Testis (tissue), 3 donors: ENCODE results near the gene NXT1. TPM values are rescaled to one million over a fixed set of nuclear protein-coding genes. Genes with fewer than 3 reads are reported as not detected.

Experiments used
- DNase-seq: peaks from one replicate; pipeline ENCODE4 v3.0.0-alpha.2; 2019
- H3K27ac ChIP-seq, 2 donors: fragments of 200-600 bp; sonication (generic); one replicate each; pipeline ENCODE4 v1.5.1; 2019
- H3K27me3 ChIP-seq: fragments of 200-600 bp; sonication (generic); one replicate; pipeline ENCODE4 v1.5.1; 2019
- H3K36me3 ChIP-seq: fragments of 200-600 bp; sonication (generic); one replicate; pipeline ENCODE4 v1.5.1; 2017; ENCODE audit warnings: low read depth; ENCODE audit errors: missing control alignments
- H3K4me1 ChIP-seq: fragments of 200-600 bp; sonication (generic); one replicate; pipeline ENCODE4 v1.5.1; 2019
- H3K4me3 ChIP-seq, 2 donors: fragments of 200-600 bp; sonication (generic); one replicate each; pipeline ENCODE4 v1.5.1; 2017 to 2019
- H3K9me3 ChIP-seq: fragments of 200-600 bp; sonication (generic); one replicate; pipeline ENCODE4 v1.5.1; 2017
- CTCF ChIP-seq, 3 experiments: fragments of 450-650 bp in 2 of 3; fragments of 200-600 bp in 1 of 3; sonication (generic) in 1 of 3; IDR thresholded peaks; one replicate each; pipeline ENCODE4 v1.5.1; 2016 to 2019; ENCODE audit warnings: antibody characterized with exemption in 3 of 3, mild to moderate bottlenecking in 2 of 3, moderate library complexity in 1 of 3
- POLR2A ChIP-seq: fragments of 450-650 bp; IDR thresholded peaks from one replicate; pipeline ENCODE4 v1.6.1; 2017; ENCODE audit warnings: antibody characterized with exemption, mild to moderate bottlenecking, moderate library complexity
- WGBS, 2 donors: methylation state at CpG; one replicate each; pipeline ENCODE4 v1.1.5; 2018; 5-methylcytosine and 5-hydroxymethylcytosine counted together
- intact Hi-C: fragments of 100-400 bp; cut with DNase I; formaldehyde crosslinking; loops from one replicate; pipeline ENCODE4 v1.15.1; 2023; ENCODE audit warnings: low total_unique reads
- polyA plus RNA-seq: library from polyadenylated mRNA; stranded (reverse); fragments of 350-450 nt; fragmentation: Illumina TruSeq; extraction: RNeasy Lipid Tissue Mini Kit (QIAGEN cat#74804); gene quantifications from one replicate; pipeline ENCODE4 v1.2.3, GENCODE V29; 2014; ENCODE audit warnings: low read depth, low replicate concordance; ENCODE audit not compliant: insufficient read depth
- total RNA-seq, 2 donors: library from RNA; depleted of rRNA; stranded (reverse); fragments of >200 nt; gene quantifications; one replicate each; pipeline ENCODE4 v1.2.3, GENCODE V29; 2016

The NXT1 gene
- total and polyA plus RNA-seq, 3 donors from 2014 or later, result 26.3 to 48.0 (median 40.3) TPM

- intact Hi-C loops, result loop anchor here (10.0 kb wide), 2 partner anchors 289 to 639 kb away; partner anchors contain the start of gene THBD
- WGBS, 2 donors, result 72 to 76% methylated on average over 3 of the region's 3 CpGs
- no peaks in the 10 kb centered on the region for H3K36me3 ChIP-seq
- no peaks in the 10 kb centered on the region for H3K9me3 ChIP-seq
- no peaks in the 10 kb centered on the region for H3K27me3 ChIP-seq
- H3K4me3 ChIP-seq, result no peak overlapping the region
- DNase-seq, result no peak
- H3K4me1 ChIP-seq, result peaks cover 7% of the 10 kb centered on the region
- no peak overlapping the region for H3K27ac ChIP-seq
- TF ChIP-seq CTCF (IDR thresholded peaks at IDR 0.05) (no peak), POLR2A (no peak)
Observed at GRCh38 chr20:23334111-23334510, 16.5 kb upstream of the NXT1 start.

GRCh38 chr20:23335521-23335920 is 15.1 kb upstream of the NXT1 start:
- Histone ChIP-seq H3K9me3 (no peaks in the 10 kb centered on the region), H3K27me3 (no peaks in the 10 kb centered on the region), H3K36me3 (no peaks in the 10 kb centered on the region), H3K4me3 (no peak overlapping the region), H3K4me1 (peaks cover 7% of the 10 kb centered on the region), H3K27ac (no peak overlapping the region)
- WGBS, 2 donors, result 89 to 97% methylated on average over 5 of the region's 5 CpGs
- TF ChIP-seq CTCF (IDR thresholded peaks at IDR 0.05) (no peak), POLR2A (no peak)
- DNase-seq, result no peak
- intact Hi-C loops, result loop anchor here (10.0 kb wide), 2 partner anchors 291 to 641 kb away; partner anchors contain the start of gene THBD

GRCh38 chr20:23336476-23336875 is 14.1 kb upstream of the NXT1 start:
- no peaks in the 10 kb centered on the region for H3K27me3 ChIP-seq
- peaks cover 7% of the 10 kb centered on the region for H3K4me1 ChIP-seq
- TF ChIP-seq CTCF (IDR thresholded peaks at IDR 0.05), result no peak
- no peak for TF ChIP-seq POLR2A
- H3K9me3 ChIP-seq, result no peaks in the 10 kb centered on the region
- H3K27ac ChIP-seq, result peak overlapping the region in 1 of 2 donors; percentile 28
- H3K4me3 ChIP-seq, result no peak overlapping the region
- WGBS, 2 donors, result 84 to 90% methylated on average over 5 of the region's 5 CpGs
- DNase-seq, result no peak
- intact Hi-C loops, result loop anchor here (10.0 kb wide), 2 partner anchors 292 to 642 kb away; partner anchors contain the start of gene THBD
- no peaks in the 10 kb centered on the region for H3K36me3 ChIP-seq

- intact Hi-C loops, result loop anchor here (10.0 kb wide), 2 partner anchors 293 to 643 kb away; partner anchors contain the start of gene THBD
- DNase-seq, result no peak
- TF ChIP-seq POLR2A, result no peak
- no peak for TF ChIP-seq CTCF (IDR thresholded peaks at IDR 0.05)
- no peak overlapping the region for H3K4me3 ChIP-seq
- no peaks in the 10 kb centered on the region for H3K36me3 ChIP-seq
- no peaks in the 10 kb centered on the region for H3K27me3 ChIP-seq
- H3K27ac ChIP-seq, result peak overlapping the region; percentile 28 to 39
- H3K4me1 ChIP-seq, result peaks cover 7% of the 10 kb centered on the region
- no peaks in the 10 kb centered on the region for H3K9me3 ChIP-seq
Observed at GRCh38 chr20:23337312-23337711, 13.3 kb upstream of the NXT1 start.

GRCh38 chr20:23339986-23340385 is 10.6 kb upstream of the NXT1 start:
- WGBS, 2 donors, result 84 to 87% methylated on average over 4 to 13 of the region's 13 CpGs
- H3K9me3 ChIP-seq, result no peaks in the 10 kb centered on the region
- peaks cover 7% of the 10 kb centered on the region for H3K4me1 ChIP-seq
- DNase-seq, result no peak
- H3K4me3 ChIP-seq, result no peak overlapping the region
- intact Hi-C loops, result loop anchor here (10.0 kb wide), 2 partner anchors 295 to 645 kb away; partner anchors contain the start of gene THBD
- H3K27me3 ChIP-seq, result no peaks in the 10 kb centered on the region
- H3K36me3 ChIP-seq, result no peaks in the 10 kb centered on the region
- H3K27ac ChIP-seq, result peak overlapping the region; percentile 44 to 65
- TF ChIP-seq CTCF (IDR thresholded peaks at IDR 0.05), result no peak
- TF ChIP-seq POLR2A, result no peak
